Measurements from ENCODE around the gene NEUROG1. TPM values are rescaled to one million over a fixed set of nuclear protein-coding genes. Genes with fewer than 3 reads are reported as not detected.

Gene NEUROG1
- total RNA-seq, 4 donors from 2014 or later, result not detected

- Histone ChIP-seq H3K4me3 (no peak overlapping the region), H3K36me3 (no peaks in the 10 kb centered on the region), H3K9me3 (no peaks in the 10 kb centered on the region), H3K27ac (no peak overlapping the region), H3K27me3 (no peaks in the 10 kb centered on the region), H3K4me1 (peaks cover 0 to 7% (median 0%) of the 10 kb centered on the region in 4 donors)
- no peak for DNase-seq (ENCODE audit: low spot score in 2 of 2)
- WGBS, 2 donors, result 73 to 78% methylated on average over 6 of the region's 6 CpGs
- no peak for TF ChIP-seq EP300 (IDR thresholded peaks at IDR 0.05)
- no peak for TF ChIP-seq POLR2A (IDR thresholded peaks at IDR 0.05)
- TF ChIP-seq, protein P1, sequence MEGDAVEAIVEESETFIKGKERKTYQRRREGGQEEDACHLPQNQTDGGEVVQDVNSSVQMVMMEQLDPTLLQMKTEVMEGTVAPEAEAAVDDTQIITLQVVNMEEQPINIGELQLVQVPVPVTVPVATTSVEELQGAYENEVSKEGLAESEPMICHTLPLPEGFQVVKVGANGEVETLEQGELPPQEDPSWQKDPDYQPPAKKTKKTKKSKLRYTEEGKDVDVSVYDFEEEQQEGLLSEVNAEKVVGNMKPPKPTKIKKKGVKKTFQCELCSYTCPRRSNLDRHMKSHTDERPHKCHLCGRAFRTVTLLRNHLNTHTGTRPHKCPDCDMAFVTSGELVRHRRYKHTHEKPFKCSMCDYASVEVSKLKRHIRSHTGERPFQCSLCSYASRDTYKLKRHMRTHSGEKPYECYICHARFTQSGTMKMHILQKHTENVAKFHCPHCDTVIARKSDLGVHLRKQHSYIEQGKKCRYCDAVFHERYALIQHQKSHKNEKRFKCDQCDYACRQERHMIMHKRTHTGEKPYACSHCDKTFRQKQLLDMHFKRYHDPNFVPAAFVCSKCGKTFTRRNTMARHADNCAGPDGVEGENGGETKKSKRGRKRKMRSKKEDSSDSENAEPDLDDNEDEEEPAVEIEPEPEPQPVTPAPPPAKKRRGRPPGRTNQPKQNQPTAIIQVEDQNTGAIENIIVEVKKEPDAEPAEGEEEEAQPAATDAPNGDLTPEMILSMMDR (IDR thresholded peaks at IDR 0.05), result no peak
These were observed 32.5 kb upstream of the NEUROG1 start for GRCh38 chr5:135568246-135568645.

DNA sequence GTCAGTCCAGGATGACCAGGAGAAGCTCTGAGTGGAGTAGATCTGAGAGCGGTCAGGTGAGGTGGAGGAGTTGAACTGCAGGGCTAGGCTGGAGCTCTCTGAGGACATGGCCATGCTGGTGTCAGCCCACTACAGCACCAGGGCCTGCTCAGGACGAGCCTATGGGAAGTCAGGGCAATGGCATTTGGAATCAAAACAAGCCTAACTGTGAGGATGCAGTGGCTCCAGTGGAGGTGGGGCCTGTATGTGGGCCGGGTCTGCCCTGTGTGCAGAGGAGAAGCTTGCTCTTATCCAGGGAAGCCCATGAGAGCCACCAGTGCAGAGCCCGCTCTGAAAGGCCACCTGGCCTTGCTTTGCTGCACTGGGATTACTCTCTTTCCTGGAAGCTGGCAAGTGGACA is 31.9 kb upstream of the NEUROG1 start:
- H3K4me3 ChIP-seq, result no peak overlapping the region
- H3K4me1 ChIP-seq, result peaks cover 0 to 7% (median 0%) of the 10 kb centered on the region in 4 donors
- no peaks in the 10 kb centered on the region for H3K9me3 ChIP-seq
- no peaks in the 10 kb centered on the region for H3K36me3 ChIP-seq
- no peaks in the 10 kb centered on the region for H3K27me3 ChIP-seq
- 70 to 73% methylated on average over 4 of the region's 4 CpGs for WGBS, 2 donors
- DNase-seq (ENCODE audit: low spot score in 2 of 2), result no peak
- TF ChIP-seq POLR2A (IDR thresholded peaks at IDR 0.05) (no peak), EP300 (IDR thresholded peaks at IDR 0.05) (no peak)
- TF ChIP-seq, protein P1 (IDR thresholded peaks at IDR 0.05), result no peak
- H3K27ac ChIP-seq, result no peak overlapping the region

DNA sequence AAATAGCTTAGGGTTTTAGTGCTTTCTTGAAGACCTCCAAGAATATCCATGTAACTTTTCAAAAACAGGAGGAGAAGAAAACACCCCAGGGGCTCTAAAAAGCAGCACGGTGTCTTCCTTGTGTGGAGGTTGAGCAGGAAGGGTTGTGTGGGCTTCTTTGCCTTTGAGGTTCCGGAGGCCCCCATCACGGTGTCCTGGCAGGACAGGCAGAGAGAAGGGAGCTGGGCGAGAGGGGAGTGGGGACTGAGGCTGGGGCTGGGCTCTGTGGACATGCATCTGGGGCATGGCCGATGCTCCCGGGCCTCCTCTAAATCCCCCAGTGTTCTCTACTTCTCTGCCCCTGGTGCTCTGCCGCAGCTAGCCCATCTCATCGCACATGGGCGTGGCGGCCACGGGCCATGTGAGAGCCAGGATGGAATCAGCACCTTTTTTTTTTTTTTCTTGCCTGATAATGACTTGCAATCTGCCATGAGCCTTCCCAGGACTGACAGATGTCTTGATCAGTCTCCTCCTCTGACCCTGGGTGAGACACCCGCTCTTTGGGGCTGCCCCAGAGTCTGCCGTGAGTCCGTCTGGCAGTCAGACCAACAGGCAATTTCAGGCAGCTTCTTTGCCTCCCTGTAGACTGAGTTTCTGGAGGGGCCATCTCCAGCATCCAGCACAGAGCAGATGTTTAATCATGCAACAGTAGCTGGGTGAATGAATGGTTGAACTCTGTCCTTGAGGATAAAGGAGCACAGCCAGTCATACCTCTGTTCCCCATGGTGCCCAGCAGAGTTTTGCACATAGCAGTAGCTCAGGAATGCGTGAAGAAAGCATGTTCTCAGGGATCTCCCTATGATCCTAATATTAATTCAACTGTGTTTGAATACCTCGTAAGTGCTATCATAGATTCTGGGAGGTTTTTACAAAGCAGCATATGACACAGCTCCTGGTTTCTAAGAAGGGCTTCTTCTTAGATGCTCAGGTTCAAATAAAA is 30.9 kb upstream of the NEUROG1 start:
- DNase-seq (ENCODE audit: low spot score in 2 of 2), result no peak
- no peaks in the 10 kb centered on the region for H3K27me3 ChIP-seq
- H3K9me3 ChIP-seq, result no peaks in the 10 kb centered on the region
- H3K4me3 ChIP-seq, result no peak overlapping the region
- no peaks in the 10 kb centered on the region for H3K36me3 ChIP-seq
- H3K4me1 ChIP-seq, result peaks cover 0 to 7% (median 0%) of the 10 kb centered on the region in 4 donors
- H3K27ac ChIP-seq, result no peak overlapping the region
- WGBS, 2 donors, result 84 to 89% methylated on average over 16 of the region's 16 CpGs
- TF ChIP-seq POLR2A (IDR thresholded peaks at IDR 0.05) (no peak), EP300 (IDR thresholded peaks at IDR 0.05) (no peak)
- TF ChIP-seq, protein P1 (IDR thresholded peaks at IDR 0.05), result no peak

DNA sequence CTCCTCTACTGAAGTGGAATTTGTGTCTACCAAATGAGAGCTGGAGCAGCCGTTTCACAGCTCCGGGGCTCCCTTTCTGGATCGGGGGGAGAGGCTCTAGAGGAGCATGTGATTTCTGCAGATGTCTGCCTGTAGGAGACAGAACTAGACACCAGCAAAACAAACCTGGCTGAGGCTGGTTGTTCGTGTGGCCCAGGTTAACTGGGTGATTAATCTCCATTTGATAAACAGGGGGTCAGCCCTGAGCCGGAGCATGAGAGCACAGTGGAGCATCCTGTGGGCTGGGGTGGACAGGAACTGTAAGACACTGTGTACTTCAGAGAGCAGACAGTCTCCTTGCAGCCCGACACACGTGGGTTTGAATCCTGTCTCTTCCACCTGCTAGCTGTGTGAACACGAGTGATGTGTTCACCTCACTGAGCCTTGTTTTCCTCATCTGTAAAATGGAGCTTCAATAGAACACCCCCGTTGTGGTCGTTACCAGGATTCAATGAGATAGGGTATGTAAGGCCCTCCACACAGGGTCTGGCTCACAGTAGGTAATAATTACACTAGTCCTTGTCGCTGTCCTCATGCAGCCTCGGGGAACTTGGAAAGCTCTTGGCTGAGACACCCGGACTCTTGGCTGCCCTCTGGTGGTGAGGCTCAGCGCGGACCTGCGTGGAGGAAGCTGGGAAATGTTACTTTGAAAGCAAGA is 30.1 kb upstream of the NEUROG1 start:
- no peaks in the 10 kb centered on the region for H3K27me3 ChIP-seq
- no peaks in the 10 kb centered on the region for H3K36me3 ChIP-seq
- peak; percentile 60 to 76 for DNase-seq (ENCODE audit: low spot score in 2 of 2)
- no peak overlapping the region for H3K27ac ChIP-seq
- H3K9me3 ChIP-seq, result no peaks in the 10 kb centered on the region
- H3K4me1 ChIP-seq, result peaks cover 0 to 11% (median 0%) of the 10 kb centered on the region in 4 donors
- WGBS, 2 donors, result 31 to 36% methylated on average over 16 of the region's 16 CpGs
- TF ChIP-seq POLR2A (IDR thresholded peaks at IDR 0.05), result no peak
- no peak for TF ChIP-seq EP300 (IDR thresholded peaks at IDR 0.05)
- TF ChIP-seq, protein P1 (IDR thresholded peaks at IDR 0.05), result peak; percentile 52 to 79 (median 74)
- H3K4me3 ChIP-seq, result no peak overlapping the region

DNA sequence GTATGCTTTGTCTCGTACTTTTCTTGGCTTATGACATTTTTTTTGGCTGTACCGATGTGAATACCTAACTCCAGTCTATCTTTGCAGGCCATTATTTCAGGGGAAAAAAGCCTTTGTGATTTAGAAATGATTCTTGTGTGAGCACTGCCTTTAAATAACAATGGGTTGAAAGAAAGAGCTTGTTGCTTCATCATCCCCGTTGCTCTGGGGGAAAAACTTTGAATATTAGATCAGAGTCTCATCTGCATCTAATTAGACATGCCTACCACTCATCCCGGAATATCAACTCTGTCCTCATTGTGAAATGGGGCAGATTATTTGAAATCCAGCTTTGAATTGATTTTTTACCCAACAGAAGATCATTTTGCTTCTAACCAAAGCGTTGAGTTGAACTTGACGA is 29.5 kb upstream of the NEUROG1 start:
- Histone ChIP-seq H3K36me3 (no peaks in the 10 kb centered on the region), H3K4me3 (no peak overlapping the region), H3K4me1 (peaks cover 0 to 14% (median 0%) of the 10 kb centered on the region in 4 donors), H3K9me3 (no peaks in the 10 kb centered on the region), H3K27me3 (no peaks in the 10 kb centered on the region), H3K27ac (no peak overlapping the region)
- TF ChIP-seq, protein P1 (IDR thresholded peaks at IDR 0.05), result no peak
- no peak for TF ChIP-seq POLR2A (IDR thresholded peaks at IDR 0.05)
- no peak for TF ChIP-seq EP300 (IDR thresholded peaks at IDR 0.05)
- 58 to 59% methylated on average over 6 of the region's 6 CpGs for WGBS, 2 donors
- no peak for DNase-seq (ENCODE audit: low spot score in 2 of 2)

Measured in tibial nerve (tissue), 4 donors.